ENCODE data around the gene ICA1.
"Not testable (repeated sequence)": the region's sequence is repeated elsewhere in the genome, so short reads cannot be mapped to it uniquely, and the experiment has no call there.

ICA1 gene

DNA sequence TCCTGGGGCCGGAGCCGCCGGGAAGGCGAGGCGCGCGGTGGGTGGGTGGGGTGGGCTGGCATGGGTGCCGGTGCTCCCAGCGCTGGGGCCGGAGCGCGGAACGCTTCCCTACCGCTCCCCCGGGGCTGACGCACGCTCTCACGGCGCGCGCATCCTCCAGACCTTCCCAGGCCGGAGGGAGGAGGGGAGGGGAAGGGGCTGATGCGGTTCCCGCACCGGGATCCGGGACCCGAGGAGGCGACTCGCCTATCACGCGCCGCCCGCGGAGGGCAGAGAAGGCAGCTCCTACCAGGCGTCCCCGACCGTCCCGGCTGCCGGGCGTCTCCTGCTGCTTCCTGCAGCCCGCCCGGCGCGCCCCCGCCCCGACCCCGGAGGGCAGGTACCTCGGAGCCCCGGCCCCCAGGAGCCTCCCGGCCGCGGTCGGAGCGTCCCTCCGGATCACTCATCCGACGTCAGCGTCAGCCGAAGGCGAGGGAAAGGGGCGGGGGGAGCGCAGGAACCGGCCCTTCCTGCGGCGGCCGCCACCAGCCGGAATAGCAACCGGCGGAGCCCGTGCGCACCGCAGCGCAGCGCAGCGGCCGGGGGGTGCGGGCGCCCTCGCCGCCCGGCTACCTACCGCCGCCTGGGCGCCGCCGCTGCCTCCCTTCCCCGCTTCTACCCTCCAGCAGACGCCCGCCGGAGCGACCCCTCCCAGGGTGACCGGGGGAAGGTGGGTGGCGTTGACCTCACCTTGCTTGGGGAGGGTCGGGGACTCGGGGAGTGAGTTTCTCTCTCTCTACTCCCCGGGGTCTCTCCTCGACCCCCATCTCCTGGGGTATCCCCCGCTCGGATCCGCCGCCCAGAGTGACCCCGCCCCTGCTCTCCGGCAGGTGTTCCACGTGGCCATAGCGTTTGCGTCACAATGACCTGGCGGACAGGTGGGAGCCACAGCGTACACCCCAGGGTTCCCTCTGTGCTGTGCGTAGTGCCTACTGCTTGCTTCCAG is at the start of gene ICA1:
Gene ICA1 (minus strand): TSS at position 457 of the 985 bp plus-strand sequence. CDS start 26,241 bp downstream, outside the sequence.
- DNase-seq (ENCODE audit: low read depth in 2 of 2) = no peak

DNA sequence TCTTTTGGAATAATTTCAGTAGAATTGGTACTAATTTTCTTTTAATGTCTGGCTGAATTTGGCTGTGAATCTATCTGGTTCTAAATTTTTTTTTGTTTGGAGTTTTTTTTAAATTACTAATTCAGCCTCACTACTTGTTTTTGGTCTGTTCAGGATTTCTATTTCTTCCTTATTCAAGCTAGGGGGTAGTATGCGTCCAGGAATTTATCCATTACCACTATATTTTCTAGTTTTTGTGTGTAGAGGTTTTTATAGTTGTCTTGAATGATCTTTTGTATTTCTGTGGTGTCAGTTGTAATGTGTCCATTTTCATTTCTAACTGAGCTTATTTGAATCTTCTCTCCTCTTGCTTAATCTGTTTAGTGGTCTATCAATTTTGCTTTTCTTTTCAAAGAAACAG is 48.9 kb upstream of the ICA1 start:
- no peak for DNase-seq (ENCODE audit: low read depth in 2 of 2)

DNA sequence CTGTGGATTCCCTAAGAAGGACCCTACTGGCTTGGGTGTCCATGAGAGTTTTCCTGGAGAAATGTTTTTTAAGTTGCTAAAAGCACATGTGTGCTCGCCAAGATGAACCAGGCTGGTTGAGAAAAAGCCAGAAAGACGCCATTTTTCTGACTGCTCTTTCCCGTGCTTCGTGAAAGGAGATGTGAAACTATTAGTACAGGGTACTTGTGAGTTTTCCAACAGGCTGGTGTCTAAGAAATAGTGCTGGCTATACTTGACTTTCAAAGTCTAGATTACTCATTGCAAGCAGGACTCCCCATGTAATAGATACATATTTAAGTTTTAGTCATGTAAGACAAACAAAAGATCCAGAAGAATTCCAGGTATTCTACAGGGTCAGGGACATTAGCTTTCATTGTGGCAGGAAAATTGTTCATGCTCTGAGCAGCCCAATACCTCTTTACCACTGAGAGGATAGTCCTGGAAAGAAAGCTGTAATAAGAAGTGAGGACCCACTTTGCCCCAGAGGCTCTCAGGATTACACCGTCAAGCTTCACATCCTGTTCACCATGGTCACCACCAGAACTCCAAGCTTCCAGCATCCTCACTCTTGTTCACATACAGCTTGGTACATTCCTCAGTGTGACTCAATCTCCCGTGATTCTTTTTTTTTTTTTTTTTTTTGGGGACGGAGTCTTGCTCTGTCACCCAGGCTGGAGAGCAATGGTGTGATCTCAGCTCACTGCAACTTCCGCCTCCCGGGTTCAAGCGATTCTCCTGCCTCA is 43.8 kb upstream of the ICA1 start:
- DNase-seq (ENCODE audit: low read depth in 2 of 2) = no peak

DNA sequence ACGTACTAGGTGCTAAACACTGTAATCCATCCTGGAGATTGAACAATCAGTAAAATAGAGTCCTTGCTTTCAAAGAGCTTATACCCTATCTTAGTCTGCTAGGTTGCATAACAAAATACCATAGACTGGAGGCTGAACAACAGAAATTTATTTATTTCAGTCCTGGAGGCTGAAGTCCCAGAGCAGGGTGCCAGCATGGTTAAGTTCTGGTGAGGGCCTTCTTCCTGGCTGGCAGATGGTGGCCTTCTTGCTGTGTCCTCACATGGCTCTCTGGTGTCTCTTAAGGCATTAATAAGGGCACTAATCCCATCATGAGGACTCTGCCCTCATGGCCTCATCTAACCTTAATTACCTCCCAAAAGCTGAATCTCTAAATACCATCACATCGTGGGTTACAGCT is 43.1 kb upstream of the ICA1 start:
- no peak for DNase-seq (ENCODE audit: low read depth in 2 of 2)

DNA sequence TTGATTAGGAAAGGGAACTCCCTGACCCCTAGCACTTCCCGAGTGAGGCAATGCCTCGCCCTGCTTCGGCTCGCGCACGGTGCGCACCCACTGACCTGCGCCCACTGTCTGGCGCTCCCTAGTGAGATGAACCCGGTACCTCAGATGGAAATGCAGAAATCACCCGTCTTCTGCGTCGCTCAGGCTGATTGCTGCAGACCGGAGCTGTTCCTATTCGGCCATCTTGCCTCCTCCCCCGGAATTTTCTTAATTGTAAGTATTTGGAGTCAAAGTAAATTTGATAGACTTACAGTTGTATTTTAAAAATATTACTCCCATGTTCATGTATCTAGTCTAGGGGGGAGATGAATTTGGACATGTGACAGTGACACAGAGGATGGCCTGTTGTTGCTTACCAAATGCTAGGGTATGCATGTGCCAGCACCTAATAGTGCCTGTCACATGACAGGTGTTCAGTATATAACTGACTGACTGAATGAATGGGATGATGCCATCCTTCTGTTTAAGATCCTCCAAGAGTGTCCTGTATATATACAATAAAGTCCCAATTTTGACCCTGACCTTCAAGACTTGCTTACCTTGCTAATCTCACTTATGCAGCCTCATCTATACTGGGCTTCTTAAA is 42.0 kb upstream of the ICA1 start:
- no peak for DNase-seq (ENCODE audit: low read depth in 2 of 2)

DNA sequence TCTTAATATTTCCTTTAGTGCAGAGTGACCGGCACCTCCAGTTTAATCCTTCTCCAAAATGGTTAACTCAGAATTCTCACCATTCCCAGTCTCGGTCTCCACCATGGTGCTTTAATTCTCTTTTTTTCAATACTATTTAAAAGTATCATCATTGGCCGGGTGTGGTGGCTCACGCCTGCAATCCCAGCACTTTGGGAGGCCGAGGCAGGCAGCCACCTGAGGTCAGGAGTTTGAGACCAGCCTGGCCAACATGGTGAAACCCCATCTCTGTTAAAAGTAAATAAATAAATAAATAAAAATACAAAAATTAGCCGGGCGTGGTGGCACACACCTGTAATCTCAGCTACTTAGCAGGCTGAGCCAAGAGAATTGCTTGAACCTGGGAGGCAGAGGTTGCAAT is 35.1 kb upstream of the ICA1 start:
- not testable (repeated sequence) for DNase-seq (ENCODE audit: low read depth in 2 of 2)

DNA sequence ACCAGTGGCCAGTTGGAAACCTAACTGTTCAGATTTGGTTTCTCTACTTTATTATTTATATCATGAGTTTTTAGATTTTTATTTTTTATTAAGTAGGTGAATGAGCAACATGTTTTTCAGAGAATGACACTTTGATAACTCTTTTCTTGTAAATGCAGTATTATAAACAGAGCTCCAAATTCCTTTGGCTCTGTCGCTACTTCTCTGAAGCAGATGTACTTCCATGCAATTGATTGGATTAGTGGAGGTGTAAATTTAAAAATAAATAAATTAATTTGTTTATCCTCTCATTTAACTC is 34.3 kb upstream of the ICA1 start:
- no peak for DNase-seq (ENCODE audit: low read depth in 2 of 2)

DNA sequence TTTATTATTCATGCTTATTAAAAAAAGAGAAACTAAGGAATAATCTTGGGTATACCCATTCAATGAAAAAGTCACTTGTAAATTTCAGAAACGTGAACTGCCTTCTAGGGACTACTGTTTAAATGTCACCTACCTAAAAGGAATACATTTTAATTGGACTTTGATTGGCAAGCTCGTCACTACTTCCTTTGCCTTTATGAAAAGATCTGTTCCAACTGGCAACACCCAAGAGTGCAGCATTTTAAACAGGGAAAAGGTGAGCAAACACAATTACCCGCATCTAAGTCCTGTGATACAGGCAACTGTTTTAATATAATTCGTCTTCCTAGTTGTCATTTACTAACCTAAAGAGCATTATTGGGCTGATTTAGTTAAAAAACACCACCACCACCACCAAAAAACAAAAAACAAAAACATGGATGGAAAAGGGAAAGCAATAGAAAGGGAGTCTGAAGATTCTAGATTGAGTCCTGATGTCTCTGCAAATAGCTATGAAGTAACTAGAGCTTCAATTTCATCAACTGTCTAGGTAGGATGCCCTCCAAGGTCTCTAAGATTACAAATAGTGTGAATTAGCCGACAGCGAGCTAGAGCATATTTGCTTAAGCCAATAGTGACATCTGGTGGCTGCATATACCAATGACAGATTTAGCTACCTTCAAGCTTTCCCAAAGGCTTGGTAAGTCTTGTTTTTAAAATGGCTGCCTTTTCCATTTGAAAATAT is 33.8 kb upstream of the ICA1 start:
- DNase-seq (ENCODE audit: low read depth in 2 of 2) = no peak

DNA sequence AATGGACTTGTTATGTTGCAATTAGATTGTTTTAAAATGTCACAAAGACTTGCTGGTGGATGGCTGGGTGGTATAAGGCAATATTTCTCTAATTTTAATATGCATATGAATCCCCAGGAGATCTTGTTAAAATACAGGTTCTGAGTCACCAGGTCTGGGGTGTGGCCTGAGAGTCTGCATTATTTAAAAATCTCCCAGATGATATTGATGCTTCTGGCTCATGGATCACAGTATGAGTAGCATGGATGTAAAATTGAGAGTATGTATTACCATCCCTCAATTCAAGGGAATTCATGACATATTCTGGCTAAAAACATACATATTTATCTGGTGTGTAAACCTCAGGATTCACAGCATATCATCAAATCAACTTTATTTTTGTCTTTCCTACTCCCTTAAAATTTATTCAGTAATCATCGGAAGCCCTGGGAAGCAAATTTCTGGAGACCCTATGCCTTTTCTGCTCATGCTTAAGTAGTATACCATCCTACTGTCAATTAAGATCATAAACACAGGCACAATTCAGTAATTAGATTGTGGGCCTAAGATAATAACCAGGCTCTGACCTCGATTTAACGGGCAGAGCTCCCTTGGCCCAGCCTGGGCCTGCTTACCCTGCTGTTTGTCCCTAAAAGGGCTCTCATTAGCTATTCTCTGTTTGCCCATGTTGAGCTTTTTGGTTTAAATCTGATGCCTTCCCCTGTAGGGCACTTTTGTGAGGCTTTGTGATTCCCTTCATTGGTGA is 29.6 kb upstream of the ICA1 start:
- no peak for DNase-seq (ENCODE audit: low read depth in 2 of 2)

DNA sequence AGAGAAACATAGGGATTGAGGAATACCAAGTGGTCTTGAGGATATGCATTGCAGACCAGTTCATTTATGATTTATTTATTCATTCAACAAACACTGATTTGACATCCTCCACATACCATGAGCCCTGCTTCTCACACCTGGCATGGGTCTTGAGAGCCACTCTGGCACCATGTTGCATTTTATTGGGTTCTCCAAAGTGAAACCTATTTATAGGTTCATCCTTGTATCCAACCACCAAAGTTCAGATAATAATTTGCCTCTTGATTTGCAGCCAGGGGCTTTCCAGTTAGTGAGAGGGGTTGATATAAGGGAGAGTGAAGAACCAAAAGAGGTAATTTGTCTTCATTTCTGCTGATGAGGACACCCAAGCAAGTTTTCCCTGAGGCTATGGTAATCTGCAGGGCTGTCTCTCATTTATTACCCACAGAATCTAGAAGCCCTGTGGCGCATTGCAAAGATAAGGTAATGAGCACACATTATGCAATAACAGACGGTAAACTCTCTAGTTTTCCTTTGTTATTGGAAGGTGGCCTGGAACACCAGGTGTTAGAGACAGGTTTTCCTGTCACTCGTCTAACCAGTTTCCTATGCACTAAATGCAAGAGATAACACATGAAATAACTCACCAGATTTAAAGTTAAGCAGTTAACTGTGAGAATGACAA is 28.8 kb upstream of the ICA1 start:
- no peak for DNase-seq (ENCODE audit: low read depth in 2 of 2)

DNA sequence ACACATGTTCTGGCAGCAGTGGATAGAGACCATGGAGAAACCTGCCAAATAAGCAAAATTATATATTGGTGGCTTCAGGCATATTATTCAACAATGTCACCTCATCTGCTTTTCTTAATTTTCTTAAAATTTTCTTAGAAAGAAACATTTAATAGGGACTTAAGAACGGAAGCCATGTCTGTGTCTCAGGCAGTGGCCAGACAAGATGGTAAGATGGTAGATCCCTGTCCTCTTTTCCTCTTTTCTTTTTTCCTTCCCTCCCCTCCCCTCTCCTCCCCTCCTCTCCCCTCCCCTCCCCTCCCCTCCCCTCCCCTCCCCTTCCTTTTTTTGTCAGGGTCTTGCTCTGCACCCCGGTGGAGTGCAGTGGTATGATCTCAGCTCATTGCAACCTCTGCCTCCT is 24.2 kb upstream of the ICA1 start:
- no peak for DNase-seq (ENCODE audit: low read depth in 2 of 2)

DNA sequence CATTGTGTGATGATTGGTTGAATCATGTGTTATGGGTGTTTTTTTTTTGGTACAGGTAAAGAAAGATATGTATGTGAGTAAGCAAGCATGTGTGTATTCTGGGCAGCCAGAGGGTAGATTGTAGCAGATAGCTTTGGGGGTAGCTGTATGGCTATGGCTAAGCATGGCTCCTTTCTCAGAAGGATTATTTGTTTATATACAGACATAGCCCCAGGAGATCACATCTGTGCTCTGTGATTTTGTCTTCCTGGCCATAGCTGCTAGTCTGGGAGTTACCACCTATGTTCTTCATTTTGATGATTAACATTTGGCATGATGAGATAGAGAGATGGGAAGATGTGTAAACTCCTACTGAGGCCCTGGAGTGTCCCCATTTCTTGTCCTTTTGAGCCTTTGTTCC is 23.2 kb upstream of the ICA1 start:
- no peak for DNase-seq (ENCODE audit: low read depth in 2 of 2)

DNA sequence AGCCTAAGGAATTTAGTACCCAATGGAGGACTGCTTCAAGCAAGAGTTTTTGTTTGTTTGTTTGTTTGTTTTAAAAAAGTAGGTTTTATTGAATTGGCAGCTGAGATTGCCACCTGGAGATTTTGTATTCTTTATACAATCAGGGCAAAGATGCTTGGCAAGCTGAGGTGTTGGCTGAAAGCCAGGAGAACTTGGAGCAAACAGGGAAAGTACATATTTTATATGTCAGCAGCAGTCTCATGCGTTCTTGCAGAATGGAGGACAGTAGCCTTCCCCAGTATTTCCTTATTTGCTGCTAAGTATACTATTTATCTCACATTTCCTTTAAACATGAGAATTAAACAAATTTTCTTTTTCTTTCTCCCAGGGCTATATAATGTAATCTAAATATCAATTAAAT is 22.6 kb upstream of the ICA1 start:
- no peak for DNase-seq (ENCODE audit: low read depth in 2 of 2)

DNA sequence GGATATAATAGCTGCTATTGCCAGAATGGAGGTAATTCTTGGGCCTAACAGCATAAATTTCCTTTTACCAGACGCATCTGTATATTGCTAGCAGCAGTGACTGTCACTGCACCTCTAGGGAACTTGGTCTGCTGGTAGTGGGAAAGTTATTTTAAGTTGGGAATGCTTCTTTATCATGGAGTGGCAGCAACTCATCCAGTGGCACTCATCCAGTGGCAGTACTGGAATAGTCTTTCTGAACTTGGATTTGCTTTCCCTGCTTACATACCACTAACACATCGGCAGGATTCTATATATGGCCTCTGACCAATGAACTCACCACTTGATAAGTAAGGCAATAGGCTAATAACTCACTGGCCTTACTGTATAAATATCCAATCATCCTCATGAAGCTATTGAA is 22.0 kb upstream of the ICA1 start:
- DNase-seq (ENCODE audit: low read depth in 2 of 2) = no peak

DNA sequence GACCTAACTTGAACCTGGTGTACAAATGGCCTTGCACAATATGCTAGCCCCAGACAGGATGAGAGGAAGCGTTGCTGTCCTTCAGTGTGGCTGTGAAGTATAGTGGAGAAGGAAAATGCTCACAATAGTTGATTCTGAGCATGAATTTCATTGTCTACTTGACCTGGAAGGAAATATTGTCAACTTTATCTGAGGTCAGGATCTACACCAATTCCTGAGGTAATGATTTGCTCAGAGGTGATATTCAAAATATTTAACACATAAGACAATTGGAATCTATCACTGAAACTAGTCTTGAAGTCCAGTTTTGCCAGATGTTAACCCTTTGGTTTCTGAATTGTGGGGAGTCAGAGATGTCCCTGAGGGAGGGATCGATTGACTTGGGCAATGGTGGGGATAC is 20.9 kb upstream of the ICA1 start:
- no peak for DNase-seq (ENCODE audit: low read depth in 2 of 2)

DNA sequence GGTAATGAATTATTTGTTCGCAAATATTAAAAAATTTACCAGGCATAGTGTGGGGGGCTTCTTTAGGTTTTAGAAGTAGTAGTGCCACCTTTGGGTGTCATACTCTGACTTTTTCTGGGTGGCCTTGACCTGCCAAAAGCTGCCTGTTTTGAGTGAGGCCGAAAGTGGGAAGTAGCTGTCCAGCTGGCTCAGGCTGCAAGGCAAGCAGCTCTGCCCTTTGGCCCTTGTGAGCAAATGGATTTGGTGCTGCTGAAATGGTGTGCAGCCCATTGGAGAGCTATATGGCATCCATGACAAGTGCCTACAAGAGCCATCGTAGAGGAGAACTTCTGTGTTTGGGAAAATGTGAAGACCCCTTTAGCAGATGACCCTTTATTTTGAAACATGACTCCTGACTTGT is 20.2 kb upstream of the ICA1 start:
- DNase-seq (ENCODE audit: low read depth in 2 of 2) = no peak

DNA sequence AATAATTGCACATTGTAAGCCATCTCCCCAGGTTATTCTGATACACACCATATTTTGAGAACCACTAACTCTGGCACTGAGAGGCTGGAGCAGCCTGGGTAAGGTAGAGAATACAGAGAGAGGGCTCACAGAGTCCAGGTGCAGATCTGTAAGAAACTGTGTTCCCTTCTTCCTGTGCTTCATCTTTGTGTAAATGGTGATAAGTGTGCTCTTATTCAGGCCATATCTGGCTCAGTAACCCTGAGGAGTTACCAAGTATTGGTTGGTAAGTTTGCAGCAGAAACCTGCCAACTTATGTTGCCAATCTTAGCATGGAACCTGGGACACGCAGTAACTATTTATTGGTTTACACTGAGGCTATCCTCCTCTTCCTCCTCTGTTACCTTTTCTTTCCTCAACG is 16.2 kb upstream of the ICA1 start:
- DNase-seq (ENCODE audit: low read depth in 2 of 2) = no peak

DNA sequence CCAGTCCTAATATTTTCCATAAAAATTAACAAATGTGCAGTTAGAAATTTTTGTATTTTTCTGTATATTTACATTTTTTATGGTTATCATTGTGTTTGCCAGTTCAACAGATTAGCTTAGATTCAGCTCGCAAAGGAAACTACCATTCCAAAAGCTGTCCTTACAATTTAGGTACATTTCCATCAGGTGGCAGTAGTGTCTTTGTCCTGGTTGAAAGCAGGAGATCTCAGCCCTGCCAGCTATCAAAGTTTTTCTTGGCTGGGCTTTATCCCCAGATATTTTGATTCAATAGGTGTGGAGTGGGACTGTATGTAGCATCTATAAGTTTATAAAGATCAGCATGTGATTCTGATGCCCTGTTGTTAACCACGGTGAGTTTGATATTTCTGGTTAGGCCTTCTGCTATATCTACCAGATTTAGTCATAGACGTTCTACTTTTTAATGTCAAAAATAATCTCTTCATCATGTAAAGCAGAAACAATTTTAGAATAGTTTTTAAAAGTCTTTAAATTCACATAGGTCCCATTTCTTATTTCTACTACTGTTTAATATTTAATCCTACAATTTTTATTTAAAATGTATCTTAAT is 15.5 kb upstream of the ICA1 start:
- no peak for DNase-seq (ENCODE audit: low read depth in 2 of 2)

DNA sequence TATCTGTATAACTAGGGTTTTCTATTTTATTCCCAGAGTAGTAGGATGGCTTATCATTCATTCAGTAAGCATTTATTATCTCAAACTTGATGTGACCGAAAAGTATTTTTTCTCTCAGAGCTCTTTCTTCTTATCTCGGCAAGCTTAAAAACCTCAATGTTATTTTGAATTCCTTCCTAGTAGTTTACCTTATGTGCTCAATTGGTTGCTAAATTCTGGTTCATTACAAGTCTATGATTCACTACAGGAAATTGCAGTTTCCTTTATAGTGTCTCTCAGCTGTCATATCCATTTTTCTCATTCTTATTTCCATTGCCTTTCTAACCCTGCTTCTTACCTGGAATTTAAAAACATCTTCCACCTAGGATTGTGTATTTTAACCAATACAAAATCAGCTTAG is 12.6 kb upstream of the ICA1 start:
- DNase-seq (ENCODE audit: low read depth in 2 of 2) = no peak

DNA sequence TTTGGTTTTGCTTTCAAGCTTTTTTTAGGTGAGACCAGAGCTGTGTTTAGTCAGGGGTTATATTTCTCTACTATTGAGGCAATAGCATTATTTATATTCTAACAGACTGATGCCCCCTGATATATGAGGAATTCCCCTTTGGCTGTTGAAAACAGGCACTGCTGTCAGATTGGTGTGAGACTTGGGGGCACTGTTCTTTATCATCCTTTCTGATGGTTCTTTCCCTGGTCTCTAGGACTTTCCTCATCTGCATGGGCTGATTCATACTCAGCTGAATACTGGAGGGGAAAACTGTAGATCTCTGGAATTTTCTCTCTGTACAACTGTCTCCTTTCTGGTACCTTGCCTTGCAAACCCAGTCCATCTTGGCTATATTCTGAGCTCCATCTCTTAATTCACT is 10.0 kb upstream of the ICA1 start:
- DNase-seq (ENCODE audit: low read depth in 2 of 2) = no peak
